Stimulated activated naive CD4-positive, alpha-beta T cell treated with Interleukin-2 at 50 U/mL for 16 hours (primary cell): ENCODE data around the gene ZNF592.
A peak's percentile ranks its signal among the peaks of the same experiment; 100 is the strongest.
"Not testable (repeated sequence)": the region's sequence is repeated elsewhere in the genome, so short reads cannot be mapped to it uniquely, and the experiment has no call there.

ENCODE experiments used
- DNase-seq: peaks from one replicate; lab custom pipeline; 2025; lab: John Stamatoyannopoulos, UW

Gene ZNF592

DNA sequence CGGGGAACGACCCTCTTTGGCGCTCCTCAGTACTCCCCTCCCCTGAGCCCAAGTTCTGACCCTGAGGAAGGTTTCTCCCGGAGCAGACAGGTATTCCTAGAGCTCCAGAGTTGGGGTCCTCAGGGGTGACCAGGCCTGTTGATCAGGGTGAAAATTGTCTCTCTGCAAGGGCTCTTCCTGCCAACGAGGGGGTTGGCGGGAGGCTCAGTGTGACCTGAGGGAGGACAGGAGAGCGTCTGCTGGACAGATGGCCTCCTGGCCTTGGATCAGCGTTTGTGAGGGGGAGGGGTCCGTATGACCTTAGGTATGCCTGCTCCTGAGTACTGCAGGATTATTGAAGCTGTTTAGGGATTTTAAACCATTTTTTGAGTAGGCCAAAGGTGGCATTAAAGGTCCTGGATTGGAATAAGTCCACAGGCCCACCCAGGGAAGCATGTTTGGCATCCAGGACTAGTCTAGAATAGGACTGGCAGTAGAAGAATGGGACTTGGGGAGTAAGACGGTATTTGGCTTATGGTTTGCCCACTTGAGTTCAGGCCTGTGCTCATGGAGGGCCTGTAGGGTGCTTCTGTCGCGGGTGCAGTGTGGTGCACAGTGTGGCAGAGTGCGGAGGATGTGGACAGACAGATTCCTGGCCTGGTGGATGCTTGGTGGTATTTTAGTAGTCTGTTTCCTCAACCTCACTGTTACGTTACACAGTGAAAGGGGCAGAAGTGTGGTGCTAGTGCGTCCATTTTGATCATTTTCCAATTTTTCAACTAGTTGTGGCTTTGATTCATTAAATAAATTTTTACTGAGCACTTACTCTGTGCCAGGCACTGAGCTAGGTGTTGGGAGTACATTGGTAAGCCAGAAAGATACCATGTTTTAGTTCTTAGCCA, 959 bp downstream of the ZNF592 start:
- DNase-seq: peak; percentile 33

- DNase-seq: no peak
Measured at GRCh38 chr15:84750583-84751092, 2.2 kb downstream of the ZNF592 start.

DNA sequence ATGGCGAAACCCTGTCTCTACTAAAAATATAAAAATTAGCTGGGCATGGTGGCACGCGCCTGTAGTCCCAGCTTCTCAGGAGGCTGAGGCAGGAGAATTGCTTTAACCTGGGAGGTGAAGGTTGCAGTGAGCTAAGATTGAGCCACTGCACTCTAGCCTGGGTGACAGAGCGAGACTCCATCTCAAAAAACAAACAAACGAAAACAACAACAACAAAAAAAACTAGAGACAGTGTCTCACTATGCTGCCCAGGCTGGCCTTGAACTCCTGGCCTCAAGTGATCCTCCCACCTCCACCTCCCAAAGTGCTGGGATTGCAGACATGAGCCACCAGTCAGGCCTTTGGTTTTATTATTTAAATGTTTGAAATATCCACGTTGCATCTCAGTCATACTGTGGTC, 3.3 kb downstream of the ZNF592 start:
- DNase-seq: not testable (repeated sequence)

DNA sequence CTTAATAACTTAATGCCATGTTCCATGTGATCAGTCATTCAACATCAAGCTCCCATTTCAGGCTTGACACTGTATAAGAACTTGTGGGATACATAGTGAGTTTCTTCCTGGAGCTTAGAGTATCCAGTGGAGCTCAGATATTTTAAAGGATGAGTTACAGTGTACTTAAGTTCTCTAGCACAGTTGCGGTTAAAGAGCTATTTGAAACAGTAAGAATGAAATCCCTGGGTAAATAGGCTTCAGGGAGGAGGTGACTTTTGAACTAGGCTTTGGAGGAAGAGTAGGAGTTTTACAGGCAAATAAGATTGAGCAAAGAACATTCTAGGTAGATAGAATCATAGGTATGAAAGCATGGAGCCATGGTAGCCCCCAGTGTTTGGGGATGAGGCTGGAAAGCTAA, 3.8 kb downstream of the ZNF592 start:
- no peak for DNase-seq

- no peak for DNase-seq
Measured at GRCh38 chr15:84752700-84753099, 4.3 kb downstream of the ZNF592 start.

DNA sequence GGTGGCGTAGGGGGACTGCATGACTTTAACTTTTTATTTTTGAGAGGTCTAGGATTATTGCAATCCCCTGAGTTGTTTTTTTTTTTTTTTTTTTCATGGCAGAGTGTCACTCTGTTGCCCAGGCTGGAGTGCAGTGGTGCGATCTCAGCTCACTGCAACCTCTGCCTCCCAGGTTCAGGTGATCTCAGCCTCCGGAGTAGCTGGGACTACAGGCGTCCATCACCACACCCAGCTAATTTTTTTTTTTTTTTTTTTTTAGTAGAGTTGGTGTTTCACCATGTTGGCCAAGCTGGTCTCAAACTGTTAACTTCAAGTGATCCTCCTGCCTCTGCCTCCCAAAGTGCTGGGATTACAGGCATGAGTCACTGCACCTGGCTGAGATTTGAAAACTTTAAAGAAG, 6.5 kb downstream of the ZNF592 start:
- not testable (repeated sequence) for DNase-seq

- no peak for DNase-seq
Measured at GRCh38 chr15:84755736-84756527, 7.5 kb downstream of the ZNF592 start.

DNA sequence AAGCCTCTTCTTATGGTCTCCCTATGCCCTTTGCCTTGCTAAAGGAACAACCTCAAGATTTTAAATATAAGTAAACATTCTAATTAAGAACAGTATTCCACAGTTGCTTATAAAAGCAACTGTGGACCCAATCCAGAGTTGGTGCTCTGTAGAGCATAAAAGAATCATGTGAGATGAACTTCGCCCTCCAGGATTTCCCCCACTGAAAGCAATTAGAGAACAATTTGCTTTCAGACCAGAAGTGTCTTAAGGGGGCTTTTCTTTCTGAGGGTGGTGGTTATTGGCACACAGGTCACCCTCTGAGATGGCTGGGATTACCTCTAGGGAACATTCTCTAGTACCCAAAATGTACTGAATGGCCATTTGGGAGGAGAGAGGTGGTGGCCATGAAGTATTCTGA, 10.6 kb downstream of the ZNF592 start:
- no peak for DNase-seq

GRCh38 chr15:84760219-84760618, 11.8 kb downstream of the ZNF592 start:
- no peak for DNase-seq

- DNase-seq: no peak
Measured at GRCh38 chr15:84761607-84762131, 13.3 kb downstream of the ZNF592 start.

- DNase-seq: no peak
Measured at GRCh38 chr15:84762840-84763572, 14.6 kb downstream of the ZNF592 start.

GRCh38 chr15:84764585-84764984, 16.2 kb downstream of the ZNF592 start:
- no peak for DNase-seq

DNA sequence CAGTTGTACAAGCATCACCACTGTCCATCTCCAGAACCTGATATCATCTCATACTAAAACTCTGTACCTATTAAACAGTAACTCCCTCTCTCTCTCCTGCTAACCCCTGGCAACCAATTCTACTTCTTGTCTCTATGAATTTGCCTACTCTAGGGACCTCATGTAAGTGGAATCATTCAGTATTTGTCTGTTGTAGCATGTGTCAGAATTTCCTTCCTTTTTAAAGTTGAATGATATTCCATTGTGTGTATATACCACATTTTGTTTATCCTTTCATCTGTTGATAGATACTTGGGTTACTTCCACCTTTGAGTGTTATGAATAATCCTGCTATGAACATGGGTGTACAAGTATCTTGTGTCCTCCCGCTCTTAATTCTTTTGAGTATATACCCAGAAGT, 16.6 kb downstream of the ZNF592 start:
- no peak for DNase-seq

GRCh38 chr15:84765675-84766074, 17.3 kb downstream of the ZNF592 start:
- DNase-seq: no peak

- DNase-seq: no peak
Measured at GRCh38 chr15:84766461-84767035, 18.2 kb downstream of the ZNF592 start.

- no peak for DNase-seq
Measured at GRCh38 chr15:84772031-84772430, 23.6 kb downstream of the ZNF592 start.

DNA sequence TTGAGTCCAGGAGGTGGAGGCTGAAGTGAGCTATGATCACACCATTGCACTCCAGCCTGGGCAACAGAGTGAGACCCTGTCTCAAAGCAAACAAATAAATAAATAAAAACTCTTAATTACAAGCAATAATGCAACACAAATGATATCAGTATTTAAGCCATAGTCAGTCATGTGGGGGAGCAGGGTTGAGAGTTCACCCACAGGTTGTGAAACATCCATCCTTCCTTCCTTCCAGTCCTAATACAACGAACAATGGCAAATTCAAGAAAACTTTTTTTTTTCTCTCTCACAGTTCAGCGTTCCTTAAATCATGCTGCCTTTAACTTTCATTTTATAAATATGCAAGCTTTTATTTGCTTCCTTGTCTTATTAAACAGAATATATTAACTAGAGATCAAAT, 24.1 kb downstream of the ZNF592 start:
- DNase-seq: no peak

DNA sequence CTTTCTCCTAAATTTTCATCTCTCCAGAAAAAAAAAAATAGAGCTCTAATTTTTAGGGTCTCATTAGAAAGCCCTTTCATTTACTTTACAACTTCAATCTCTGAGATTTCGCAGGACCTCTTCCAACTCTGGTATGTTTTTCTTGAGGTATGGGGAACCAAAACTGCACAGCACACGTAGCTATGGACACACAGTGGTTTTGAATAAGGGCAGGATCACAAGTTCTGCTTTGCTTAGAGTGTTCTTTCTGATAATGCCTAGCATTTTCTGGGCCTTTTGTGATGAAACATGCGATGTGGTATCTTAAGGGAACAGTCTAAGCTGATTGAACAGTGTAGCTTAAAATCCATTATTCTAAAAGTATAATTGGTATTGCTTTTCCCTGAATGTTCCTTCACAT, 25.3 kb downstream of the ZNF592 start:
- DNase-seq: no peak

DNA sequence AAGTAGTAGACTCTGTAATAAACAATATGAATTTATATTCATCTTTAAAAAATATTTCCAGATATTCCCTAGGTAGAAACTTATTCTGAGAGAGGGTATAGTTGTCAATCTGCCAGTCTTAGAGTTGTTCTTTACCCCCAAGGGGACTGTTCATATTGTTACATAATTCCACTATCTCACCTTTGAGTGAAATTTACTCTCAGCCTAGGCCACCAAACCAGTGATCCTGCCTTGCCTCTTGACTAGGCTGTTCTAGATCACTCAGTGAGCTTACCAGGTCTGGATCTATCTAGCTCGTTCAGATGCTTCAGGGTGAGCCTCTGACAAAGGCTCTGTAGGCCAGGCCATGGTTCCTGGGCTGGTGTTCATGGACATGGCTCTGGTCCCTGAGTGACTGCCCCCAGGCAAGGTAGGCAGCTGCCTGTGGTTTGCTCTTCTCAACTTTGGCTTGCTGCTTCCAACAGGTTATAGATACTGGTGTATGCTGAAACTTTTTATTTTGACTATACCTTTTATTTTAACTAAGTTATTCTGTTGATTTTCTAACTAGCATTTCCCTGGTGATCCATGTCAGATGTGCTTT, 27.6 kb downstream of the ZNF592 start:
- no peak for DNase-seq

GRCh38 chr15:84778194-84778593, 29.8 kb downstream of the ZNF592 start:
- DNase-seq: no peak

DNA sequence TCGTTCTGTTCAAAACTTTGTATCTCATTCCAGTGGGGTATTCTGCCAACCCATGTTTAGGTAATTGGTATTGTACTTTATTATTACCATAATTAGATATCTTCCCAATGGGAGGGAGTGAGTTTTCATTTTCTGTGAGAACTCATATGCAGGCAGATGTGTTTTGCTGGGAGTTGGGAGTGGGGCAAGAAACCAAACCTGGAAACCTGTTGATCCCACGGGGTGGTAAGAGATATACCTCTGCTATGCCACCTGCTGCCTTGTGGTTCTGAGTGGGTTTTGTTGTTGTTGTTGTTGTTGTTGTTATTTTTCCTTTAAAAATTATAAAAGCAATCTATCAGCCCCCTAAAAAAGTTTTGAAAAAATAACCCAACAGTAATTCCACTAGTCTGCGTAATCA, 32.1 kb downstream of the ZNF592 start:
- DNase-seq: no peak
